GM18870 (cell line): Measurements from ENCODE around the gene RBM46.

Source experiments
- ATAC-seq: cut with Tn5 transposase; IDR thresholded peaks from one replicate; pipeline ENCODE4 v1.9.1; 2021; ENCODE audit warnings: moderate library complexity; ENCODE audit not compliant: unreplicated experiment

The RBM46 gene, protein sequence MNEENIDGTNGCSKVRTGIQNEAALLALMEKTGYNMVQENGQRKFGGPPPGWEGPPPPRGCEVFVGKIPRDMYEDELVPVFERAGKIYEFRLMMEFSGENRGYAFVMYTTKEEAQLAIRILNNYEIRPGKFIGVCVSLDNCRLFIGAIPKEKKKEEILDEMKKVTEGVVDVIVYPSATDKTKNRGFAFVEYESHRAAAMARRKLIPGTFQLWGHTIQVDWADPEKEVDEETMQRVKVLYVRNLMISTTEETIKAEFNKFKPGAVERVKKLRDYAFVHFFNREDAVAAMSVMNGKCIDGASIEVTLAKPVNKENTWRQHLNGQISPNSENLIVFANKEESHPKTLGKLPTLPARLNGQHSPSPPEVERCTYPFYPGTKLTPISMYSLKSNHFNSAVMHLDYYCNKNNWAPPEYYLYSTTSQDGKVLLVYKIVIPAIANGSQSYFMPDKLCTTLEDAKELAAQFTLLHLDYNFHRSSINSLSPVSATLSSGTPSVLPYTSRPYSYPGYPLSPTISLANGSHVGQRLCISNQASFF

DNA sequence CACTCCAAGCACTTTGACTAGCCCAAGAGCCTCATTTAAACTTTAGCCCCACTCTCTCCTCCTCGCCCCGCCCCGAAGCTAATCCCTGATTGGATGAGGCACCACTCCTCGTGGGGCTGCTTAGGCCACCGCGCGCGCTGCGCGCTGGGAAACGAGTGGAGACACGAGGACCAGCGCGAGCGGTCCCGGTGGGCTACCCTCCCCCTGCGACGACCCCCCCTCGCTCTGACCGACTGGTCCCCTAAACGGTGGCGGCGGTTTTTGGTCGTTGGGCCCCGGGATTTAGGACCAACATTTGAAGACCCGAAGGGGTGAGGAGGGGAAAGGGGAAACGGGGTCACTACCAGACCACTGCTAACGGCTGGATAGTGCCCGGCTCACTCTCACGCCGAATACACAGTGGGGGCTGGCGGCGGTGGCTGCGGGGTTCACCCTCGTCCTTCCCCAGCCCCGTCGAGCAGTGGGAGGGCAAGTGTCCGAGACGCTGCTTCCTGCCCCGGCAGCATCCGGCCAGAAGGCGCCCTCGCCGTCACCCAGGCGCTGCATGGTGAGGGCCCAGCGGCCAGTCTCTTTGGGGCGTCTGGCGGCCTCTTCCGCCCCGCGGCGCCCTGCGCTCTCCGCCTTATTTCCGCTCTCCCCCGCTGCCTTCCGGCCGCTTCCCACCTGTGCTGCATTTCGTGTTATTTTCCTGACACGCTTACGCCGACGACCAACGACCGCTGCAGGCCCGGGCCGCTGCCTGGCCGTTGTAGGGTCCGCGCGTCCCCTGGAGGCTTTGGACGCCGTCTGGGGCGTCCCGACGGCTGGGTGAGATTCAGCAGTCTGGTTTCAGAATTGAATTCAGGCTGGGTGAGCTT, at the start of gene RBM46:
RBM46 (plus strand) TSS at position 147 of the 857 bp plus-strand sequence. CDS start 15,481 bp downstream, outside the sequence.
- ATAC-seq: no peak

GRCh38 chr4:154731756-154732155, 49.3 kb upstream of the RBM46 start:
- ATAC-seq: no peak

- no peak for ATAC-seq
Observed at GRCh38 chr4:154732669-154733068, 48.4 kb upstream of the RBM46 start.

DNA sequence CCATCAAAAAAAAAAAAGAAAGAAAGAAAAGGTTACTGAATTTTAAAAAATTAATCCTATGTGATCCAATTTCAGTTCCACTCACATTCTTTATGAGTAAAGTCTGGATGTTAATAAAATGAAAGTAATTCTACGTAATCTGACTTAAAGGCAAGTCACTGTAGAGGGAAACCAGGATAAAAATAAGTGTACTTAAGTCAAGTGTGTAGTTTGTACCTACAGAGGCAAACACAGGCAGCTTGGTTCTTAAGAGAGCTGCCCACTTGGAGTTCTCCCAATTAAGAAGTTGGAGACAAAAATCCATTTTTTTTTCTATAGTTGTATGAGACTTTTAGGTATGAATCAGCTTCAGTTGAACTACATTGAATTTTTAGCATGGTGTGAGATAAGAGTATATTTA, 44.3 kb upstream of the RBM46 start:
- no peak for ATAC-seq

GRCh38 chr4:154738426-154738825, 42.6 kb upstream of the RBM46 start:
- ATAC-seq: no peak

DNA sequence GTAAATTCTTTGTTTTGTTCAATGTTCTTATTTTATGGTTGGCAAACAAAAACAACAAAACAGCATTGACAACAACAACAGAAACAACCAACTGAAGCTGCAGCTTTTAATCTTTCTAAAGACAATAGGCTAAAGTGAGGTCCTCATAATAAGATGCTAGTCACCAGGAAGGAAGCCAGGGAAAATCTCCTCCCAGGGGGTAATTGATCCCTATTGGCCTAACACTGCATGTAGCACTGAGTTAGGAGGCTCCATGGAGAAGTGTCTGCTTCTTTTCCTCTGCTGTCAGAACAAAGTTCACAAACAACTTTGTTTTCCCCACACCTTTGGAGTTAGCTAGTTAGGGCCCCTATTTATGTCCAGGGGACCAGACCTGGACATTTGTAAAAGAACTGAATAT, 42.0 kb upstream of the RBM46 start:
- no peak for ATAC-seq

DNA sequence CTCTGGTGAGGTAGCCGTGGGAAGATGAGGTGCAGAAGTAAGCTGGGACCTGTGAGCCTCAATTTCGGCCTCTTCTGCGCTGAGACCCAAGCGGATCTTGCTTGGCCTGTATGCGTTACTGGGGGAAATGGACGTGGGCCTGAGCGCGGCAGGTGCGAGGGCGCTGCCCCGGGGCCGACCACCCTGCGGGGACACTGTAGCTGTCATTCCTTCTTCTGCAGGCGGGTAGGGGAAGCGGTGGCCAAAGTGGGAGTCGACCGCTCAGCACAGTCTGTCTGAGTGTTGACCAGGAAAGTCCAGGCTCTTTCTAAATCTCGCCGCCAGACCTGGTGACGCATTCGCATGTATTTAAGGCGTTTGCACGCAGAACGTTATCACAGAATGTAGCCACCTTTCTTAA, 40.6 kb upstream of the RBM46 start:
- ATAC-seq: no peak

DNA sequence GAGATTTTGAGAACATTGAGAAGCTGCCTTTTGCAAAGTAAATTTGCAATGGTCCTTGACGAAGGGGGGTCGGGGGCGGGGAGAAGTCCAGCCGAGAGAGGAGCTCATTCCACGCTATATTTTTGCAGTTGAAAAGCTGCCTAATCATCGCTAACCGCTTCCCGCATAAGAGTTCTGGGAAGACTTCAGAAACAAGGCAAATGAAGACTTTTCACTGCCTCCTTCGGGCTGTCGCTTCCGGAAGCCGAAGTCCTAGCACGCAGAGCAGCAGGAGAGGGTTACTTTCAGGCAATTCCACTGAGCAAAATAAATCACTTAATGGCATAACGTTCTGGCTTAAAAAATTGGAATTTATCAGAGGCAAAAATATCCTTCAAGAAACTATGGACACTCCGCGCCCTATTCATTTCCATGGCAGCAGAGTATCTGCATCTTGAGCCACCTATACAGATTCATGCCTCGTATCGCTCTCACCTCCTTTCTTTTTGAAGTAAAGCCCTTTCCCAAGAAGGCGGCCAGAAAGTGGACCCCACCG, 39.9 kb upstream of the RBM46 start:
- no peak for ATAC-seq

GRCh38 chr4:154741922-154742850, 38.9 kb upstream of the RBM46 start:
- ATAC-seq: no peak

GRCh38 chr4:154743683-154744340, 37.3 kb upstream of the RBM46 start, which contains the start of gene LRAT:
Gene LRAT, plus strand, starts transcription at chr4:154744000. Its CDS starts 327 bp downstream, at chr4:154744327.
- ATAC-seq: peak; percentile 66

- ATAC-seq: no peak
Observed at GRCh38 chr4:154744341-154744926, 36.6 kb upstream of the RBM46 start.

GRCh38 chr4:154757713-154758112, 23.4 kb upstream of the RBM46 start:
- no peak for ATAC-seq

DNA sequence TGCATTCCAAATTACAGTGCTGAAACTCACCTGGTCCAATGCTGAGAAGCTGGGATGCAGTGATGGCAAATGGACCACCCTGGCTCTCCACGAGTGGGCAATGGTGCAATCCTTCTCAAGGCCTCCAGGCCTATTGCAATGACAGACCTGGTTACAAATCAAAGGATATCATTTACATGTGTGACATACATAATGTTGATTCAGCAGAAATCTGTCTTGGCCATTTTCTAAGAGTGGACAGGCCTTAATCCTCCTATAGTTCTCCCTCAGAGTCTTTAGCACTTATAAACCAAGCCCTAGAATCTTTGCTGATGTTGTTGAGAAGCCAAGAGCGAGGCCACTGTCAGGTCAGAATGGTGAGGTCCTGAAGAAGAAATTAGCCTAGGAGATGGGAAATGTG, 20.2 kb upstream of the RBM46 start:
- no peak for ATAC-seq

- no peak for ATAC-seq
Observed at GRCh38 chr4:154778264-154778663, 2.8 kb upstream of the RBM46 start.

GRCh38 chr4:154779362-154779947, 1.6 kb upstream of the RBM46 start:
- peak; percentile 53 for ATAC-seq

DNA sequence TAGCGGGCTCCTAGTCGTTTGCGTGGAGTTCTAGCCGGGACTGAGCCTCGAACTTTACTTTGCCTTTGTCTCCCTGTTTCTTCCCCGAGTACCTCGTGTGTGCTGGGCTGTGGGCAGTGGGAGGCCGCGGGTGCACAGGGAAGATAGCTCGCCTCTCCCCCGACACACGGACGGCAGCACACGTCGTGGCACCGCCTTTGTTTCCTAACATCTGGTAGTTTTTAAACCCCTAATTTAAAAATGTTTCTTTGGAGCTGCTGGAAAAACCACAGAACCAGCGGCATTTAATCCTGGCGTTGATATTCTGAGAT, 866 bp downstream of the RBM46 start:
- no peak for ATAC-seq

GRCh38 chr4:154807042-154807630, 26.1 kb downstream of the RBM46 start:
- ATAC-seq: peak; percentile 80

- no peak for ATAC-seq
Observed at GRCh38 chr4:154818230-154818629, 37.2 kb downstream of the RBM46 start.

DNA sequence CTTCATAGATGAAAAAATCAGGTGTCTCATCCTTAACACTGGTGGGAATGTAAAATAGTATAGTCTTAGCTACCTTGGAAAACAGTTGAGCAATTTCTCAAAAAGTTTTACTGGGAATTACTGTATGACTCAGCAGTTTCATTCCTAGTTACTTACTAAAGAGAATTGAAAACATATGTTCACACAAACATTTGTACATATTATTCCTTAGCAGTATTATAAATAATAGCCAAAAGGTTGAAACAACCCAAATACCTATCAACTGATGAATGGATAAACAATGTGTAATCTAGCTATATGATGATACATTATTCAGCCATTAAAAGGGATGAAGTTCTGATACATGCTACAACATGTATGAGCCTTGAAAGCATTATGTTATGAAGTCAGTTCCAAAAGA, 41.7 kb downstream of the RBM46 start:
- no peak for ATAC-seq
